Measurements from ENCODE around the gene NIPAL4. TPM values are rescaled to one million over a fixed set of nuclear protein-coding genes. Genes with fewer than 3 reads are reported as not detected.
"Not testable (repeated sequence)": the region's sequence is repeated elsewhere in the genome, so short reads cannot be mapped to it uniquely, and the experiment has no call there.

NIPAL4 gene
- total and polyA plus RNA-seq, 8 donors = 0.07 TPM; not detected in 7

- 67 to 78% methylated on average over 4 of the region's 4 CpGs for WGBS, 2 donors
- Histone ChIP-seq H3K4me1 (no peaks in the 10 kb centered on the region), H3K4me3 (no peak overlapping the region), H3K27me3 (no peaks in the 10 kb centered on the region), H3K27ac (no peak overlapping the region), H3K9me3 (no peaks in the 10 kb centered on the region), H3K36me3 (no peaks in the 10 kb centered on the region)
- ATAC-seq = no peak
- DNase-seq = no peak
- intact Hi-C loops (cut with DNase I) = loop anchor here in 1 of 3 donors (5.0 kb wide), 1 partner anchor 152 kb away; no protein-coding TSS in a partner anchor
- no peak for TF ChIP-seq CTCF (IDR thresholded peaks at IDR 0.05)
- no peak for FAIRE-seq
Observed at GRCh38 chr5:157479166-157479565, 19.2 kb downstream of the NIPAL4 start.

- H3K4me3 ChIP-seq = no peak overlapping the region
- H3K9me3 ChIP-seq = no peaks in the 10 kb centered on the region
- no peaks in the 10 kb centered on the region for H3K36me3 ChIP-seq
- H3K4me1 ChIP-seq = no peaks in the 10 kb centered on the region
- H3K27ac ChIP-seq = no peak overlapping the region
- no peaks in the 10 kb centered on the region for H3K27me3 ChIP-seq
- TF ChIP-seq CTCF (IDR thresholded peaks at IDR 0.05) = no peak
- DNase-seq (no peak), ATAC-seq (no peak), FAIRE-seq (no peak)
- 58 to 61% methylated on average over 15 of the region's 15 CpGs for WGBS, 2 donors
- intact Hi-C loops (cut with DNase I) = loop anchor here in 1 of 3 donors (5.0 kb wide), 1 partner anchor 153 kb away; no protein-coding TSS in a partner anchor
Observed at GRCh38 chr5:157479612-157480510, 19.8 kb downstream of the NIPAL4 start.

GRCh38 chr5:157481265-157481664 lies 21.3 kb downstream of the NIPAL4 start:
- Histone ChIP-seq H3K4me1 (no peaks in the 10 kb centered on the region), H3K27ac (no peak overlapping the region)

GRCh38 chr5:157481666-157482065 lies 21.7 kb downstream of the NIPAL4 start:
- FAIRE-seq = no peak
- intact Hi-C loops (cut with DNase I) = no loop called here
- 92 to 96% methylated on average over 7 of the region's 7 CpGs for WGBS, 2 donors

More at GRCh38 chr5:157481265-157481664, 21.3 kb downstream of the NIPAL4 start:
- TF ChIP-seq CTCF (IDR thresholded peaks at IDR 0.05) = no peak
- ATAC-seq (no peak), FAIRE-seq (no peak), DNase-seq (no peak)
- Histone ChIP-seq H3K9me3 (no peaks in the 10 kb centered on the region), H3K36me3 (no peaks in the 10 kb centered on the region), H3K4me3 (no peak overlapping the region), H3K27me3 (no peaks in the 10 kb centered on the region)
- 71 to 81% methylated on average over 4 of the region's 4 CpGs for WGBS, 2 donors
- intact Hi-C loops (cut with DNase I) = no loop called here

GRCh38 chr5:157482702-157483101 lies 22.7 kb downstream of the NIPAL4 start:
- H3K27ac ChIP-seq; H3K4me3 ChIP-seq; H3K27me3 ChIP-seq; FAIRE-seq; H3K9me3 ChIP-seq; H3K36me3 ChIP-seq; DNase-seq; intact Hi-C loops (cut with DNase I); ATAC-seq: not testable (repeated sequence)
- H3K4me1 ChIP-seq = peaks cover 0 to 12% (median 0%) of the 10 kb centered on the region in 3 donors
- WGBS, 2 donors = 76 to 90% methylated on average over 2 of the region's 2 CpGs

More at GRCh38 chr5:157481666-157482065, 21.7 kb downstream of the NIPAL4 start:
- no peak for TF ChIP-seq CTCF (IDR thresholded peaks at IDR 0.05)
- Histone ChIP-seq H3K27ac (no peak overlapping the region), H3K36me3 (no peaks in the 10 kb centered on the region), H3K9me3 (no peaks in the 10 kb centered on the region), H3K27me3 (no peaks in the 10 kb centered on the region), H3K4me3 (no peak overlapping the region), H3K4me1 (peaks cover 0 to 4% (median 0%) of the 10 kb centered on the region in 3 donors)
- ATAC-seq (no peak), DNase-seq (no peak)
